ENCODE results near the gene TOR1AIP2.
"Not testable (repeated sequence)": the region's sequence is repeated elsewhere in the genome, so short reads cannot be mapped to it uniquely, and the experiment has no call there.

Gene TOR1AIP2

DNA sequence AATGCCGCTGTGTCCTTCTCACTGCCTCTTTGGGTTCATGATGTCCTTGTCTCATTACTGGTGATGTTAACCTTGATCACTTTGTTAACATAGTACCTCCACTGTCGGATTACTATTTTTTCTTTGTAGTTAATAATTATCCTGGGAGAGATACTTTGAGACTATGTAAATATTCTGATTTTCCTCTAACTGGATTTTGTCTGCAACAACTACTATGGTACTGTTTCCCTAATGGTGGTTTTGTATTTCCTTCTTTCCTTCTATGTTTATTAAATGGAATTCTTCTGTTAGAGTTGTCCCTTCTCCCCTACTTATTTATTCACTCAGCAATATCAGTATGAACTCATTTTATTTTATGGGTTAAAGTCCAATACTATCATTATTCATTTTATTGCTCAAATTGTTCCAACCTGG lies 4.2 kb downstream of the TOR1AIP2 start:
- DNase-seq = no peak

DNA sequence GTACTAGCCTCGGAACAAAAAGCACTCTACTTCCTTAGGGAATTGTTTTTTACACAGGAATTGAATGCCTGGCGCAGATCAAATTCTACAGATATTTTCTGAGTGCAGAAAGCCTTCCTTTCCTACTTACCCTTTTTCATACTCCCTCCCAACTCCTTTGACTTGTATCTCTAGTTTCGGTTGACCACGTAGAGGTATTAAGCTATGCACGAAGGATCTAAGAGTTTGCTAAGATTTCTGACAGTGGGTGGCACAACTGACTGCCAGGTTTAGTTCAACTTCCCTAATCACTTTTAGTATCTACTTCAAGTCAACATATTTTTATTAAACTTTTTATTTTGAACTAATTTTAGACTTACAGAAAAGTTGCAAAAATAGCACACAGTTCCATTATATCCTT lies 5.0 kb downstream of the TOR1AIP2 start:
- no peak for DNase-seq

DNA sequence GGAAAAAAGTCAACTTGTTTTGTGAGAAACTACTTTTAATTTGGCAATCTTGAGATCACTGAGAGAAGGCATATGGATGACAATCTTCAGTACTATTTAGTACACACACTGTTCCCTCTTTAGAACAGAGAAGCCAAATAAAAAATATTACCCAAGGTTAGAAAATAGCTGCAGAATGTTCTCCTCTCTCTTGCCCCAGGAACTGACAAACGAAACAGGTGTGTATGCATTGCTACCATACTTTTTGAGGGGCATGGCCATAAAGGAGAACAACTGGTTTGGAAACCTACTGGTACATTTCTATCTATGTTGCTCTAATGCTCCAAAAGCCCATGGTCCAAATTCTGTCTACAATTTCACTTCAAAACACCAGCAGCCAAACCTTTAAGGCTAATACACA lies 5.7 kb downstream of the TOR1AIP2 start:
- no peak for DNase-seq

DNA sequence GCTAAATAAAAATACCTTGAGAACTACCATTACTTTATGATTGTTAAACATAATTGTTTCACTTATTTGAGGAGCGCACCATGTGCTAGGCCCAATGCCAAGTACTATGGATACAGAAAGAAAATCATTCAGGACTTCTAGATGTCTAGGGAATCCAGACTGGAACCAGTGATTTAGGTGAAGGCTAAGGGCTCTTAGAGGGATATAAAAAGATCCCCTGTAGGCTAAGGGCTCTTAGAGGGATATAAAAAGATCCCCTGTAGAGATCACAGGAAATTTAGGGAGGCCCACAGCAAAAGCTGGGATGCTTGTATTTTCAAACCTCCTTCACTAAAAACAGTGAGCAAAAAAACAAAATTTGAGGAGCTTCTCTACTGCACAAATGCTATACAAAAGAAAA lies 6.7 kb downstream of the TOR1AIP2 start:
- peak; percentile 46 to 49 for DNase-seq

DNA sequence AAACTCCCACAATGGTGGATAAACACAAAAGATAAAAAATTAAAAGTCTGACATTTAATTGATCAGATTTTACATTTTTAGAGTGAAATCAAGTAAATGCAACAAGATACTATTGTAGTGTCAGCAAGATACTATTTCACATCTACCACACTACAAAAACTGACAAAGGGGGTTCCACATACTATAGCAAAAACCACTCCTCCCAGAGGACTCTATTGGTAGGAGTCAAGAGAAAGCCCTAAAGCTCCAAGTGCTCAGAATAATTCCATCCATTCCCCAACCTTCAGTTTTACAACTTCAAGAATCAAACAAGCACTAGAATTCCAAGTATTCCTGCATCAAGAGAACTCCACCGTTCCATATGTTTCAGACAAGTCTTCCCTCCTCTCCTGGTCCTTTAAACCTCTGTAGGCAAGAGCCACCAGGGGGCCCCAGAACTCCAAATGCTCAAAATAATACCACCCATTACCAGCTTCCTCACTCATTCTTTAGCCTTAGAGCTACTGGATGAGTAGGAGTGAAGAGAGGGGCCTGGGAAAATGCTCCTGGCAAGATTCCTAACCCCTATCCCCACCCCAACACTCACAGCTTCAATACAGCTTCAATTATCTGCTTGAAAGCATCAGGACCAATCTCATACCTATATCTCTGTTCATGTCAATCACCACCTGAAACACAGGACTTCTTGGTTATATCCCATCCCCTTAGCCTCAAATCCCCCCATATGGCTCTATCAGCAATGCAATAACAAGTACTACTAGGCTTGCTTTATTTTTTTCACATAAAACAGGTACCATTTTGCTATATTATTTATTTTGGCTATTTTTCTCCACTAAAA lies 9.9 kb downstream of the TOR1AIP2 start:
- DNase-seq = peak in 1 of 2 experiments; percentile 11

DNA sequence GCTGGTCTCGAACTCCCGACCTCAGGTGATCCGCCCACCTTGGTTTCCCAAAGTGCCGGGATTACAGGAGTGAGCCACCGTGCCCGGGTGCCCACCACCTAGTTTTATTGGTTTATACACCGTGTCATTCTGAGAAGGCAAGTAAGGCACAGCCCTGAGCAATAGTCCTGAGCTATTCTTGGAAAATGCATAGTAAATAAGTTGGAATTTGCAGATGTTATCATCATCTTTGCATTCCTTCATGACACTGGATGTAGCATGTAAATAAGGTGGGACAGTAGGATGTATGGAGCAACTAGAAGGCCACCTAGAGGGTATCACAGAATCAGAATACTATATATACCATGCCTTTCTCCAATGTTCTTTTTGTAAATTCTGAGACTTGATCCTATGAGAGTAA lies 11.0 kb downstream of the TOR1AIP2 start:
- DNase-seq = no peak

DNA sequence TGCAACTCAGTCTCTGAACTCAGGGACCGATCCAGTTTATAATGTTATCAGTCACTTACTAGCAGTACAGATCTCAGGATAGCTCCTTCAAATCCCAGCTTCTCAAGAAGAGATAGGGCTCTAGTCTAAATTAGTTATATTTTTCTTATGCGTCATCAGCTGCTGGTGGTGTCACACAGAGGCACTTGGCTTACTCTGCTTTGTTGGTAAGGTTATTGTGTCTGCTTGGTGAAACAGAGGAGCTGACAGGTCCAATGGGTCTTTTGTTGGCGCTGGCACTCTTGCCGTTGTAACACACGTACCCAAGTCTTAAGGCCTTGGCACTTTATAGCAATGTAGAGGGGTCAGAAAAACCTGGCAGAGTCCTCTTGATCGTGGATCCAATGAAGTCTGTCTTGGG lies 12.2 kb downstream of the TOR1AIP2 start:
- DNase-seq = no peak

DNA sequence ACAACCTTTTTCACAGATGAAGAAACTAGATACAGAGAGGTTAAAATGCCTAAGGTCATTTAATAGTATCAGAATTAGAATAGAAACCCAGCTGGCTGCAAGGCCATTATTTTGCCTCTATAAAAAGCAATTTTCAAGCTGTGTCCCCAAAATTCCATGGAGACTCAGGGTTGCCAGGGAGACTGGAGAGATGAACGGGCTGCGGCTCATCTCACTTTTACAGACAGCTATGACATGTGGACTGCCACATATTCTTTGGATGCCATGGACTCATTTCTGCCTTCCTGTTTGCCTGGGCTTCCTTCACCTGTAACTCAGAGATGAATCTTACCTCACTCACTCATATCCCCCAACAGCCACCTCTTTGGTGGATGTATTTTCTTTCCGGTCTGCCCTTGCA lies 17.0 kb downstream of the TOR1AIP2 start:
- DNase-seq = no peak

DNA sequence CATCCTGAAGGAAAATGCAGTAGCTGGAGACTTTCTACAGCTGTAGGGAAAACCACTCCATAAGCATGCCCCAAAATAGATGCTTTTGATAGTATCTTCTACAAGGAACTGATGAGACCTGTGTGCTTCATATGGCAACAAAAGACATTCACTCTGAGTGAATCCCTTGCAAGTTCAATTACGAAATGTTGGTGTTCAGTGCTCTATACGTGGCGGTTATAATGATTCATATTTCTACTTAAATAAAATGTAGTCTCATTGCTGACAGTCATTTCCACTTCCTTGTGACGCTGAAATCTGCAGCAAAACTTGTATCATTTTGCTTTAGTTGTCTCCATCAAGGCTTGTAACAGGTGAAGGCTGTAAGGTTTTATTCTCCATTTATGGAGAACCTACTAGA lies 20.6 kb downstream of the TOR1AIP2 start:
- no peak for DNase-seq

DNA sequence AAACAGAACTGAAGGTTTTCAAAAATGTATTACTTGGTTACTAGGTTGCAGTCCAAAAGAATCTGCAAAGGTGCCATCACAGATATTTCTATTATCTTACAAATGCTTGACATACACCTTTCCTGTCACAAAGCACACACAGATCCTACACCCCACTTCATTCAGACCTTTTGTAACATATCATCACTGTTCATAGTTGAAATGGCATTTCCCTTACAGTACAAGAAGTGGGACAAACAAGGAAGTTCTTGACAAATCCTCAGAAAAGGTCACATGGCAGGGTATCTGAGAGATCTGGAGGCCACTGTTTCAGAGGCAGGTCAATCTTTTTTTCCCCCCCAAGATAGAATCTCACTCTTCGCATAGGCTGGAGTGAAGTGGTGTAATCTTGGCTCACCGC lies 21.3 kb downstream of the TOR1AIP2 start:
- no peak for DNase-seq

DNA sequence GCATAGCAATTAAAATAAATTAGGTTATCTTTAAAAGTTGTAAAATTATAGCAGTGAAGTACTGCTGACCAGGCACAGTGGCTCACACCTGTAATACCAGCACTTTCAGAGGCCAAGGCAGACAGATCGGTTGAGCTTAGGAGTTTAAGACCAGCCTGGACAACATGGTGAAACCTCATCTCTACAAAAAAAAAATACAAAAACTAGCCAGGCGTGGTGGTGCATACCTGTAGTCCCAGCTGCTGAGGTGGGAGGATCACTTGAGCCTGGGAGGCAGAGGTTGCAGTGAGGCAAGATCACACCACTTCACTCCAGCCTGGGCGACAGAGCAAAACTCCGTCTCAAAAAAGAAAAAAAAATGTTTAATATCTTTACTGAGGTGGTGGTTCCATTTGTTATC lies 21.8 kb downstream of the TOR1AIP2 start:
- DNase-seq = not testable (repeated sequence)

DNA sequence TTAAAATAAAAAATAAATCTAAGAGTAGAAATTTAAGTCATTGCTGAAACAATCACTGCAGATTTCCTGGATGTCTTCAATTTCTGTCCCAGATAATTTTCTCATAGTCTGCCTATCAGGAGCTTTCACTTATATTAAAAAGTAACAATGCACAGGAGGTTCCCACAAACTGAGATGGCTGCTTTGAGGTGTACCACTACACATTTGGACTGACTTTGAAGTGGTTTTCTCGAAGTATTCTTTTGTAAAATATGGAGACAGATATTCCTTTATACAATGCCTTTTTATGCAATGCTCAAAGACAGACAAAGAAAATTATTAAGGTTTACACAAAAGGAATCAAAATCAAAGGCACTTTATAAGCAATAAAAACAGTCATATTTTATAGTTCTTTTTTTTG lies 24.5 kb downstream of the TOR1AIP2 start:
- DNase-seq = no peak

DNA sequence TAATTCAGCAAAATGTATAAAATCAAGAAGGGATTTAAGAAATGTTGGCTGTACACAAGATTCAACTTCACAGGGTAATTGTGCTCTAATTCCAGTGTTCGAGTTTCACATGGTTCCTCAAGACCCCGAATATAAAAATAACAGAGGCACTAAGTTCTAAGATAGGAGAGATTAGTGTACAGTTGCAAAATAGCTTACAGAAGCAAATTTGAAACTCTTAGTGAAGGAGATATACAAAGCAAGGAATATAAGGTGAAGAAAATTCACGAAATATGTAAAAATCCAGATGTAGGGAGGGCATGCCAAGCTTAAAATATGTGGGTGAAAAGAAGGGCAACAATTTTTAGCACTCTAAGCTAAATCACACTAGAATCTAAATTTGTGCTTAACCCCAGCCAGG lies 29.4 kb downstream of the TOR1AIP2 start:
- DNase-seq = no peak

DNA sequence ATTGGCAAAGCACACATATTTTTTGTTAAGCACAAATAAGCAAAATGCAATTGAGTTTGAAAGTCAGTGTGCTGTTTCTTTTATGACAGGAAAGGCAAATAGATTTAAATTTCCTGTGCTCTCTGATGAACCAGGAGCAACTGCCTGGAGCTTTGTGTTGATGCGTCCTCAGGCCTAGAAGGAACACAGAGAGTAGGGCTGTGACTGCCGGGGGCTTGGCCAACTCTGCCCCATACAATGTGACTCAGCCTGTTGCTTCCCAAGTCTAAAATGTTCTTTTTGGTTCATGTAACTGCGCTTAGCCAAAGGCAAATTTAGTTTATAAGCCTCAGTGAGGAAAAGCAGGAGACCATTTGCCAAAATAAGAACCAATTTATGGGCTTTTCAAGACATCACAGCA lies 37.5 kb downstream of the TOR1AIP2 start:
- no peak for DNase-seq

DNA sequence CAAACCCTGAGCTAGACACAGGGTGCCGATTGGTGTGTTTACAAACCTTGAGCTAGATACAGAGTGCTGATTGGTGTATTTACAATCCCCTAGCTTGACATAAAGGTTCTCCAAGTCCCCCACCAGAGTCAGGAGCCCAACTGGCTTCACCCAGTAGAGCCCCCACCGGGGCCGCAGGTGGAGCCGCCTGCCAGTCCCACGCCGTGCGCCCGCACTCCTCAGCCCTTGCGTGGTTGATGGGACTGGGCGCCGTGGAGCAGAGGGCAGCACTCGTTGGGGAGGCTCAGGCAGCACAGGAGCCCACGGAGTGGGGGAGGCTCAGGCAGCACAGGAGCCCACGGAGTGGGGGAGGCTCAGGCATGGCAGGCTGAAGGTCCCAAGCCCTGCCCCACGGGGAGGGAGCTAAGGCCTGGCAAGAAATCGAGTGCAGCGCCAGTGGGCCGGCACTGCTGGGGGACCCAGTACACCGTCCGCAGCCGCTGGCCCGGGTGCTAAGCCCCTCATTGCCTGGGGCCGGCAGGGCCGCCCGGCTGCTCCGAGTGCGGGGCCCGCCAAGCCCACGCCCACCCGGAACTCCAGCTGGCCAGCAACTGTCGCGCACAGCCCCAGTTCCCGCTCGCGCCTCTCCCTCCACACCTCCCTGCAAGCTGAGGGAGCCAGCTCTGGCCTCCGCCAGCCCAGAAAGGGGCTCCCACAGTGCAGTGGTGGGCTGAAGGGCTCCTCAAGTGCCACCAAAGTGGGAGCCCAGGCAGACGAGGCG lies 40.7 kb downstream of the TOR1AIP2 start:
- not testable (repeated sequence) for DNase-seq

DNA sequence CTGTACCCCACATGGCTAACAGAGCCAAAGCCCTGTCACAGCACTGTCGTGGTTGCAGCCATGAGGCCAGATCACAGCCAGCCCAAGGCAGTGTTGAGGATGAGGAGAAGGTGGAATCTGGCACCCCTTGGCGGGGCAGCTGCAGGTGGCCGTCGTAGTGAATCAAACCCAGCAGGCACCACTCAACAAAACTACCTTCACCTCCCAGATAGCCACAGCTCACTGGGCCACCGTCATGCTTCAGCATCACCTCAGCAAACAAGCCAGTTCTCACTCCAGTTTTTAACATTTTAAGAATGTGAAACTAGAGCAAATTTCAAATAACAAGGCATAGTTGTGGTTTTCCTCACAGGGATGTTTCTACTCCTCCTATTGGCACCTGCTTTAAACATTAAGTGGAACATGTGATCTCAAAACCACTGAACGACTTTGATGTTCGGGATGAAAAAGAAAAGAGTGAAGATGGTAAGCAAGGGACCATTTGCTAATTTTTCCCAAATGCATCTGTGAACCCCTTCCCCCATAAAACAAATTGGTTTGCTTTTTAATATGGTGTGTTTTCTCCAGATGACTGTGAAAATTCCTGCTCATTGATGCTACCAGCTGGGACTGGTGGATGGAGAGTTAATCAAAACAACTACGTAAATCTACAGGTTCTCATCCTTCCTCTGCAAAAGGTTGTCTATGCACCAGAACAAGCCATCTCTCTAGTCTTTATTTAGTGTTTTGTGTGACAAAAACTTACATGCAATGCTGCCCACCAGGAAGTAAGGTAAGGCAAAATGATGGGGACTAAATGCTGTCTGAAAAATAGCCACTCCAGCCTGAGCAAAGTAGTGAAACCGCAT lies 45.5 kb downstream of the TOR1AIP2 start:
- no peak for DNase-seq

DNA sequence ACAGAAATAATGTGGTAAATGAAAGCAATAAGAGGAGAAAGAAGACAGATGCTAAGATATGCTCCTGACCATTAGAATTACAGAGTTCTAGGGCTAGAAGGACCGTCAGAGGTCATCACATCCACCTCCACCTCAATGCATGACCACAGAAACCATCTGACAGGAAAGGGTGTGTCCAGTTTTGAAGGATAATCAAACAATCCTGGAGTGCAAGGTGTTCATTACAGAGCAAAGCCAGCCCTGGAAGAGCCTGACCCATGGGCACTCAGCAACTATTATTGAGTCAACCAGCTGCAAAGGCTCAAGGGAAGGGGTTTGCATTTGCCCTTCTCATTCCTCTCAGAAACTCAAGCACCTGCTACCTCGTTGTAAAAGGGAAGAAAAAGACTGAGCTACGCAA lies 46.4 kb downstream of the TOR1AIP2 start:
- no peak for DNase-seq

DNA sequence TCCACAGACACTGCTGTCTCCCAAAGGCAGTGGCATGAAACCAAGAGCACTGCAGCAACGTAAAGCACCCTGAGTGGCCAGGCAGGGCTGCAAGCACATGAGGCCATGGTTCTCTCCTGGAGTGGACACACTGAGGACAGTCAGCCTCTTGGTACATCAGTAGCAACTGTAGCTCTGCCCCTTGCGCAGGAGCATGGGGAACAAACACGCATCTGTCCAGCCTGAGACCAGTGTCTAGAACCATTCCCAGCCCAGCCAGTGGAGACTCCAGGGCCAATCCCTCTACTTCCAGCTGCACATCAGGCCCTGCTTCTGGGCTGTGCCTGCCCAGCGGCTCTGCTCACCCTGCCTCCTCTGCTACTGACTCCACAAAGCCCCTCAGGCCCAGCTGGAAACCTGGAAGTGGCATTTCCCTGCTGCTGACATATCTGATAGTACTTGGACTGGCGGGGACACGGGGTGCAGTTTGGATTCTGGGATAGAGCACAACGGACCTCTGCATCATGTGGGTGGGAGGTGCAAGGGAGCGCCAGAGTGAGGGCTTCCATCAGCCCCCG lies 49.0 kb downstream of the TOR1AIP2 start:
- DNase-seq = no peak

DNA sequence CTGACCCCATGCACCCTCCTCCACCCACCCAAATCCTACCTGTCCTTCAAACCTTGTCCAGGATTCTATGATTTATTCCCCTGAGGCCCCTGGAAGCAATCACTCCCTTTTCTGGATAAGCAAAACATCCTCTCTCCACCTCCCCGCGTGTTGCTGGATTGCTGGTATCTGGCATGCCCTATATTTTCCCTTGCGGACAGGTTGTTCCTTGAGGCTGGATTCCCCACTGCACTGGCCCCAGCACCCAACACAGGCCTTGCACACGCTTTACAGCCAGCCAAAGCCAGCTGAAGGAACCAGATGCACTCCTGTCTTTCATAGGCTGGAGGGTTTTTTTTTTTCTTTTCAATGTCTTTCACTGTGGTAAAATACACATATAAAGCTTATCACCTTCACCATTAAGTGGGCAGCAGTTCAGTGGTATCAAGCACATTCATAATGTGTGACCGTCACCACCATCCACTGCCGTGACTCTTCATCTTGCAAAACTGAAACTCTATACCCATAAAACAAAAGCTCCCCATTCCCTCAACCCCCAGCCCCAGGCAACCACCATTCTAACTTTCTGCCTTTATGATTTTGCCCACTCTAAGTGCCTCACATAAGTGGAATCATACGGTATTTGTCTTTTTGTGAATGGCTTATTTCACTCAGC lies 50.9 kb downstream of the TOR1AIP2 start:
- DNase-seq = no peak

DNA sequence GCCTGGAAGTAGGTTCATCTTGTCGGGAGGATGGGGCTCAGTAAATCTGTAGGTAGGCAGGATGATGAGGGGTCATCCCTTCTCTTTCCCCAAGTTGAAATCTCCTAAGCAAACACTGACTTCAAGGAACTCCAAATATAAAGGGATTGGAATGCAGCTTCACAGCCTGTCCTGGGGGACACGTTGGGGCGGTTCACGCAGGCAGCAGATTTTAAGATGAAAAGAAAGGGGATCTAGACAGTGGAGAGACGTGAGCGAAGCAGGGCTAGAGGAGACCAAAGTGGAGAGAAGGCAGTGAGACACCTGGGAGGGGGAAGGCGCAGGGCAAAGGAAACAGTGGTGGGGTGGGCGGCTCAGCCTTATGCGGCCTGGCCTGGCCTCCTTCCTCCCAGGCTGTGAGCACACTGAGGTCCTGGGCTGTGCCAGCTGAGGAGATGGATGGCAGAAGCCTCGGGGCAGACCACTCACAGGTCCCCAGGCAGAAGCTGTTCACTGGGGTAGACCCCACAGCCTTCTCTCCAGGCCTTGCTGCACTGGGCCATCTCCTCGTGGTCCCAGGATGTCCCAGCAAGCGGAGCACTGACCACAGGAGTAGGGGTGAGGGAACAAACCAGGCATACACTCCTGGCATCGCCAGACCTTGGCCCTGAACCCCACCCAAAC lies 51.7 kb downstream of the TOR1AIP2 start:
- DNase-seq = no peak

DNA sequence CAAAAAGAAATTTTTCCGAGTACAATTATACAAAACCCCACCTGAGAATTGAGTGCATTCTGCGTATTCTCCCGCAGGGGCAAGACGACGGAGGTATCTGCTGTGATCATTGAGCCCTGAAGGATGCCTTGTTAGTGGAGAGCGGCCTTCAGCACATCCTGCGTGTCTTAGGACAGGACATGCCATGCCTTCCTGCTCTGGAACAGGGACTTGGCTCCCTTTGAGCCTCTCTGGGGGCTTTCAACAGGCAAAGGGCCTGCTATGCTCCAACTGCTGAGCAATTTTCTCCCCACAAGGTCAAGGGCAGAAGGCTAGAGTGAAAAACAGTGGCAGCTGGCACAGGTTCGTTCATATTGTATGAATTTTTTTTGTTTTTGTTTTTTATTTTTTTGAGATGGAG lies 52.4 kb downstream of the TOR1AIP2 start:
- no peak for DNase-seq

DNA sequence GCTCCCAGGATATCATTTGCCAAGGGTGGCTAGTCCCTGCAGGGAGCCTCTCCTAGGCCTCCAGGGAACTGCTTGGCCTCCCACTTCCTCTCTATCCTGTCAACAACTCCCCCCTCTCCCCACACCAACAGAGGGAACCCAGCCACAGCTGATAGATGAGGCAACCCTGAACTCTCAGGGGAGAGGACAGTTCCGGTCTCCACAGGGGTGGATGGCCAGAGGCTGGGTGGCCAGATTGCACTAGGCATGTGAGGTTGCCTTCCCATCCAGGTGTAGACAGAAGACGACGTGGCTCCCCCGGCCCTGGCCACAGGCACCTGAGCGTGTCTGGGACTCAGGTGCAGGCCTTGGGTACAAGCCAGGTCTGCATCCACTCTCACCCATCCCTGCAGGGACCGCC lies 53.3 kb downstream of the TOR1AIP2 start:
- DNase-seq = no peak
